Esophagus squamous epithelium (tissue), 4 donors: ENCODE measurements around the gene RAI14.

ENCODE experiments used
- CTCF ChIP-seq, 6 experiments: fragments of 450-650 bp in 4 of 6; fragments of 200-600 bp in 2 of 6; sonication (generic) in 2 of 6; IDR thresholded peaks; one replicate each; pipeline ENCODE4 v1.5.1; 2016 to 2019; ENCODE audit warnings: antibody characterized with exemption in 6 of 6, mild to moderate bottlenecking in 4 of 6, moderate library complexity in 4 of 6
- POLR2A ChIP-seq, 4 donors: fragments of 450-650 bp; IDR thresholded peaks; one replicate each; pipeline ENCODE4 v1.6.1; 2017; ENCODE audit warnings: antibody characterized with exemption in 4 of 4, mild to moderate bottlenecking in 4 of 4, moderate library complexity in 3 of 4

- TF ChIP-seq POLR2A (IDR thresholded peaks at IDR 0.05): no peak
- no peak for TF ChIP-seq CTCF (IDR thresholded peaks at IDR 0.05)
These were observed 87.8 kb downstream of the RAI14 start for GRCh38 chr5:34743878-34744277.
